Measurements from ENCODE around the gene ZNG1A.
"Not testable (repeated sequence)": the region's sequence is repeated elsewhere in the genome, so short reads cannot be mapped to it uniquely, and the experiment has no call there.

ZNG1A gene

GRCh38 chr9:169757-170156 is 9.1 kb downstream of the ZNG1A start:
- DNase-seq, result not testable (repeated sequence)

GRCh38 chr9:159871-160270 is 19.0 kb downstream of the ZNG1A start:
- not testable (repeated sequence) for DNase-seq

- DNase-seq, result not testable (repeated sequence)
Observed at GRCh38 chr9:151173-151572, 27.7 kb downstream of the ZNG1A start.

- not testable (repeated sequence) for DNase-seq
Observed at GRCh38 chr9:139880-140279, 39.0 kb downstream of the ZNG1A start.

- not testable (repeated sequence) for DNase-seq
Observed at GRCh38 chr9:117995-118467, 60.8 kb downstream of the ZNG1A start, which contains the start of gene FOXD4. TSS of gene FOXD4 (minus strand) at chr9:118417. CDS start at chr9:118119, 298 bp downstream.

- not testable (repeated sequence) for DNase-seq
Observed at GRCh38 chr9:117144-117994, 61.5 kb downstream of the ZNG1A start.

GRCh38 chr9:116239-117077 is 62.4 kb downstream of the ZNG1A start:
- not testable (repeated sequence) for DNase-seq

- not testable (repeated sequence) for DNase-seq
Observed at GRCh38 chr9:115118-115451, 63.8 kb downstream of the ZNG1A start.

GRCh38 chr9:114267-115117 is 64.4 kb downstream of the ZNG1A start:
- DNase-seq, result not testable (repeated sequence)

GRCh38 chr9:113468-114266 is 65.2 kb downstream of the ZNG1A start:
- DNase-seq, result not testable (repeated sequence)

- not testable (repeated sequence) for DNase-seq
Observed at GRCh38 chr9:112589-113467, 66.0 kb downstream of the ZNG1A start.

- not testable (repeated sequence) for DNase-seq
Observed at GRCh38 chr9:110672-111071, 68.2 kb downstream of the ZNG1A start.

- DNase-seq, result not testable (repeated sequence)
Observed at GRCh38 chr9:109540-109939, 69.3 kb downstream of the ZNG1A start.

GRCh38 chr9:108742-109495 is 69.9 kb downstream of the ZNG1A start:
- not testable (repeated sequence) for DNase-seq

GRCh38 chr9:105991-106390 is 72.9 kb downstream of the ZNG1A start:
- DNase-seq, result not testable (repeated sequence)

GRCh38 chr9:100430-100829 is 78.4 kb downstream of the ZNG1A start:
- DNase-seq, result not testable (repeated sequence)

- not testable (repeated sequence) for DNase-seq
Observed at GRCh38 chr9:99867-100266, 79.0 kb downstream of the ZNG1A start.

- DNase-seq, result not testable (repeated sequence)
Observed at GRCh38 chr9:98775-99174, 80.1 kb downstream of the ZNG1A start.

- DNase-seq, result not testable (repeated sequence)
Observed at GRCh38 chr9:94992-95391, 83.9 kb downstream of the ZNG1A start.

GRCh38 chr9:94323-94722 is 84.5 kb downstream of the ZNG1A start:
- DNase-seq, result not testable (repeated sequence)
